ENCODE data around the gene C11orf91. TPM values are rescaled to one million over a fixed set of nuclear protein-coding genes. Genes with fewer than 3 reads are reported as not detected.

The C11orf91 gene
- total RNA-seq, 1 experiment from 2014 or later = 0.22 TPM

DNA sequence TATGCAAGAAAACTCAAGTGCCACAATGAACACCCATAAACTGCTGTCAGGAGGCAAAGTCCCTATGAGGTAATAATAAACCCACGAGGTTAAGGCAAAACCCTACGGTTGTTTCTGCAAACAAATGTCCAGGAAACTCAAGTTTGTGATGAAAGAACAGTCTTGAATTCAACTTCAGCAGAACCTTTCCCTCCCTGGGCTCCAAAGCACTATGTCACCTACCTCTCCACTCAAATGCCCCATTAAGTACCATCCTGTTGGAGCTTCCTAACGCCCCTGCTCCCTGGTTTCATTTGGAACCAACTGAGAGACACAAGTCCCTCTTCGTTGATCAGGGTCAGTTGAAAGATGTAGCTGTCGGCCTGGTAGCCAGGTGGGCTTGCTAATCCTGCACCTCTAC lies 2.6 kb upstream of the C11orf91 start (continued):
- TF ChIP-seq, protein P1, sequence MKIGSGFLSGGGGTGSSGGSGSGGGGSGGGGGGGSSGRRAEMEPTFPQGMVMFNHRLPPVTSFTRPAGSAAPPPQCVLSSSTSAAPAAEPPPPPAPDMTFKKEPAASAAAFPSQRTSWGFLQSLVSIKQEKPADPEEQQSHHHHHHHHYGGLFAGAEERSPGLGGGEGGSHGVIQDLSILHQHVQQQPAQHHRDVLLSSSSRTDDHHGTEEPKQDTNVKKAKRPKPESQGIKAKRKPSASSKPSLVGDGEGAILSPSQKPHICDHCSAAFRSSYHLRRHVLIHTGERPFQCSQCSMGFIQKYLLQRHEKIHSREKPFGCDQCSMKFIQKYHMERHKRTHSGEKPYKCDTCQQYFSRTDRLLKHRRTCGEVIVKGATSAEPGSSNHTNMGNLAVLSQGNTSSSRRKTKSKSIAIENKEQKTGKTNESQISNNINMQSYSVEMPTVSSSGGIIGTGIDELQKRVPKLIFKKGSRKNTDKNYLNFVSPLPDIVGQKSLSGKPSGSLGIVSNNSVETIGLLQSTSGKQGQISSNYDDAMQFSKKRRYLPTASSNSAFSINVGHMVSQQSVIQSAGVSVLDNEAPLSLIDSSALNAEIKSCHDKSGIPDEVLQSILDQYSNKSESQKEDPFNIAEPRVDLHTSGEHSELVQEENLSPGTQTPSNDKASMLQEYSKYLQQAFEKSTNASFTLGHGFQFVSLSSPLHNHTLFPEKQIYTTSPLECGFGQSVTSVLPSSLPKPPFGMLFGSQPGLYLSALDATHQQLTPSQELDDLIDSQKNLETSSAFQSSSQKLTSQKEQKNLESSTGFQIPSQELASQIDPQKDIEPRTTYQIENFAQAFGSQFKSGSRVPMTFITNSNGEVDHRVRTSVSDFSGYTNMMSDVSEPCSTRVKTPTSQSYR (CRISPR knock-in tag; IDR thresholded peaks at IDR 0.05) = no peak
- TF ChIP-seq ZNF671 (CRISPR knock-in tag; IDR thresholded peaks at IDR 0.05) = no peak

- CTCF ChIA-PET = interaction anchor here (0.7 to 1.9 kb wide), 4 partner anchors 13 to 295 kb away, joined by 3 to 5 read pairs (median 4); no protein-coding TSS in a partner anchor
- no peak for DNase-seq (ENCODE audit: low spot score)
- peak overlapping the region; percentile 73; the same call in 1 of the 2 replicates for H3K27ac Mint-ChIP-seq
- peak overlapping the region; percentile 80 for H3K4me3 Mint-ChIP-seq
- TF ChIP-seq EMX1 (CRISPR knock-in tag; IDR thresholded peaks at IDR 0.05) = no peak
- no peak for TF ChIP-seq ETV6 (CRISPR knock-in tag; IDR thresholded peaks at IDR 0.05)
- TF ChIP-seq, protein P2, sequence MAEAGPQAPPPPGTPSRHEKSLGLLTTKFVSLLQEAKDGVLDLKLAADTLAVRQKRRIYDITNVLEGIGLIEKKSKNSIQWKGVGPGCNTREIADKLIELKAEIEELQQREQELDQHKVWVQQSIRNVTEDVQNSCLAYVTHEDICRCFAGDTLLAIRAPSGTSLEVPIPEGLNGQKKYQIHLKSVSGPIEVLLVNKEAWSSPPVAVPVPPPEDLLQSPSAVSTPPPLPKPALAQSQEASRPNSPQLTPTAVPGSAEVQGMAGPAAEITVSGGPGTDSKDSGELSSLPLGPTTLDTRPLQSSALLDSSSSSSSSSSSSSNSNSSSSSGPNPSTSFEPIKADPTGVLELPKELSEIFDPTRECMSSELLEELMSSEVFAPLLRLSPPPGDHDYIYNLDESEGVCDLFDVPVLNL (CRISPR knock-in tag; IDR thresholded peaks at IDR 0.05; ENCODE audit: borderline replicate concordance, low read depth) = no peak
- TF ChIP-seq TEAD1 (CRISPR knock-in tag; IDR thresholded peaks at IDR 0.05) = no peak
- TF ChIP-seq RELA (CRISPR knock-in tag; IDR thresholded peaks at IDR 0.05; ENCODE audit: borderline replicate concordance) = no peak
- no peak for TF ChIP-seq ZNF232 (CRISPR knock-in tag; IDR thresholded peaks at IDR 0.05)
- TF ChIP-seq HMGXB4 (CRISPR knock-in tag; IDR thresholded peaks at IDR 0.05) = no peak
- no peak for TF ChIP-seq SMAD3 (CRISPR knock-in tag; IDR thresholded peaks at IDR 0.05; ENCODE audit: borderline replicate concordance)
- TF ChIP-seq ZMAT4 (CRISPR knock-in tag; IDR thresholded peaks at IDR 0.05) = no peak
- no peak for TF ChIP-seq NFATC4 (CRISPR knock-in tag; IDR thresholded peaks at IDR 0.05)
- TF ChIP-seq, protein P3, sequence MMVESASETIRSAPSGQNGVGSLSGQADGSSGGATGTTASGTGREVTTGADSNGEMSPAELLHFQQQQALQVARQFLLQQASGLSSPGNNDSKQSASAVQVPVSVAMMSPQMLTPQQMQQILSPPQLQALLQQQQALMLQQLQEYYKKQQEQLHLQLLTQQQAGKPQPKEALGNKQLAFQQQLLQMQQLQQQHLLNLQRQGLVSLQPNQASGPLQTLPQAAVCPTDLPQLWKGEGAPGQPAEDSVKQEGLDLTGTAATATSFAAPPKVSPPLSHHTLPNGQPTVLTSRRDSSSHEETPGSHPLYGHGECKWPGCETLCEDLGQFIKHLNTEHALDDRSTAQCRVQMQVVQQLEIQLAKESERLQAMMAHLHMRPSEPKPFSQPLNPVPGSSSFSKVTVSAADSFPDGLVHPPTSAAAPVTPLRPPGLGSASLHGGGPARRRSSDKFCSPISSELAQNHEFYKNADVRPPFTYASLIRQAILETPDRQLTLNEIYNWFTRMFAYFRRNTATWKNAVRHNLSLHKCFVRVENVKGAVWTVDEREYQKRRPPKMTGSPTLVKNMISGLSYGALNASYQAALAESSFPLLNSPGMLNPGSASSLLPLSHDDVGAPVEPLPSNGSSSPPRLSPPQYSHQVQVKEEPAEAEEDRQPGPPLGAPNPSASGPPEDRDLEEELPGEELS (CRISPR knock-in tag; IDR thresholded peaks at IDR 0.05) = no peak
- no peak for TF ChIP-seq FOXP1 (CRISPR knock-in tag; IDR thresholded peaks at IDR 0.05; ENCODE audit: borderline replicate concordance)
- no peak for TF ChIP-seq ESRRA (CRISPR knock-in tag; IDR thresholded peaks at IDR 0.05; ENCODE audit: borderline replicate concordance)
- TF ChIP-seq, protein P4, sequence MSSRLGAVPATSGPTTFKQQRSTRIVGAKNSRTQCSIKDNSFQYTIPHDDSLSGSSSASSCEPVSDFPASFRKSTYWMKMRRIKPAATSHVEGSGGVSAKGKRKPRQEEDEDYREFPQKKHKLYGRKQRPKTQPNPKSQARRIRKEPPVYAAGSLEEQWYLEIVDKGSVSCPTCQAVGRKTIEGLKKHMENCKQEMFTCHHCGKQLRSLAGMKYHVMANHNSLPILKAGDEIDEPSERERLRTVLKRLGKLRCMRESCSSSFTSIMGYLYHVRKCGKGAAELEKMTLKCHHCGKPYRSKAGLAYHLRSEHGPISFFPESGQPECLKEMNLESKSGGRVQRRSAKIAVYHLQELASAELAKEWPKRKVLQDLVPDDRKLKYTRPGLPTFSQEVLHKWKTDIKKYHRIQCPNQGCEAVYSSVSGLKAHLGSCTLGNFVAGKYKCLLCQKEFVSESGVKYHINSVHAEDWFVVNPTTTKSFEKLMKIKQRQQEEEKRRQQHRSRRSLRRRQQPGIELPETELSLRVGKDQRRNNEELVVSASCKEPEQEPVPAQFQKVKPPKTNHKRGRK (CRISPR knock-in tag; IDR thresholded peaks at IDR 0.05; ENCODE audit: borderline replicate concordance) = no peak
- no peak for TF ChIP-seq NR1H2 (CRISPR knock-in tag; IDR thresholded peaks at IDR 0.05)
- TF ChIP-seq ATF1 (CRISPR knock-in tag; IDR thresholded peaks at IDR 0.05) = no peak
- TF ChIP-seq ZNF263 (CRISPR knock-in tag; IDR thresholded peaks at IDR 0.05; ENCODE audit: low read depth) = no peak
- no peak for TF ChIP-seq CREM (CRISPR knock-in tag; IDR thresholded peaks at IDR 0.05)
- no peak for ATAC-seq
- H3K27me3 Mint-ChIP-seq (ENCODE audit: low read depth) = peaks cover 11% of the 10 kb centered on the region
- POLR2A ChIA-PET = interaction anchor here (0.9 to 2.2 kb wide), 2 partner anchors 10 to 35 kb away, joined by 3 to 10 read pairs; partner anchors contain the start of gene CD59
- H3K9me3 Mint-ChIP-seq = no peaks in the 10 kb centered on the region
- H3K4me1 Mint-ChIP-seq = peaks cover 21% of the 10 kb centered on the region
- H3K36me3 Mint-ChIP-seq = no peaks in the 10 kb centered on the region
Measured at GRCh38 chr11:33701302-33702230, 940 bp upstream of the C11orf91 start.
